Mucosa of rectum (tissue), 2 donors: ENCODE data around the gene PCDHAC1.
A peak's percentile ranks its signal among the peaks of the same experiment; 100 is the strongest.

Source experiments
- H3K27ac ChIP-seq, 2 donors: one replicate each; pipeline ENCODE4 v1.7.0; 2013; ENCODE audit warnings: inconsistent platforms in 2 of 2, low read depth in 2 of 2, low read length in 2 of 2
- H3K27me3 ChIP-seq, 2 donors: one replicate each; pipeline ENCODE4 v1.7.0; 2013; ENCODE audit warnings: low read length in 2 of 2; ENCODE audit not compliant: control insufficient read depth in 2 of 2, insufficient read depth in 2 of 2
- H3K36me3 ChIP-seq, 2 donors: one replicate each; pipeline ENCODE4 v1.7.0; 2013; ENCODE audit warnings: low read length in 2 of 2; ENCODE audit not compliant: control insufficient read depth in 2 of 2, insufficient read depth in 2 of 2
- H3K4me1 ChIP-seq, 2 donors: one replicate each; pipeline ENCODE4 v1.7.0; 2013; ENCODE audit warnings: low read length in 2 of 2, mild to moderate bottlenecking in 1 of 2; ENCODE audit not compliant: control insufficient read depth in 2 of 2, insufficient read depth in 2 of 2
- H3K4me3 ChIP-seq, 2 donors: one replicate each; pipeline ENCODE4 v1.7.0; 2013; ENCODE audit warnings: low read length in 2 of 2
- H3K9ac ChIP-seq, 2 donors: one replicate each; pipeline ENCODE4 v1.7.0; 2013; ENCODE audit warnings: low read length in 2 of 2, low read depth in 1 of 2, mild to moderate bottlenecking in 1 of 2
- H3K9me3 ChIP-seq, 2 donors: one replicate each; pipeline ENCODE4 v1.7.0; 2013; ENCODE audit warnings: low read length in 2 of 2; ENCODE audit not compliant: control insufficient read depth in 2 of 2
- donor health status: healthy.
- donor health status: Normal muscosa, but diverticular disease.

The PCDHAC1 gene

DNA sequence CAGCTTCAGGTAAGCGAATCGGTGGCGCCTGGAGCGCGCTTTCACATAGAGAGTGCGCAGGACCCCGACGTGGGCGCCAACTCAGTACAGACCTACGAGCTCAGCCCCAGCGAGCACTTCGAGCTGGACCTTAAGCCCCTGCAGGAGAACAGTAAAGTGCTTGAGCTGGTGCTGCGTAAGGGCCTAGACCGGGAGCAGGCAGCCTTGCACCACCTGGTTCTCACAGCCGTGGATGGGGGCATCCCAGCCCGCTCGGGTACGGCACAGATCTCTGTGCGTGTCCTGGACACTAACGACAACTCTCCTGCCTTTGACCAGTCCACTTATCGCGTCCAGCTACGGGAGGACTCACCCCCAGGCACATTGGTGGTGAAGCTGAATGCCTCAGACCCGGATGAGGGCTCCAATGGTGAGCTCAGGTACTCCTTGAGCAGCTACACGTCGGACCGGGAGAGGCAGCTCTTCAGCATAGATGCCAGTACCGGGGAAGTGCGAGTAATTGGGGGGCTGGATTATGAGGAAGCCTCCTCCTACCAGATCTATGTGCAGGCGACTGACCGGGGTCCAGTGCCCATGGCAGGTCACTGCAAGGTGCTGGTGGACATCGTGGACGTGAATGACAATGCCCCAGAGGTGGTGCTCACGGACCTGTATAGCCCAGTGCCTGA is 41.3 kb downstream of the PCDHAC1 start:
- H3K36me3 ChIP-seq, result no peaks in the 10 kb centered on the region
- H3K9ac ChIP-seq, result no peak overlapping the region
- H3K27ac ChIP-seq, result no peak overlapping the region
- no peaks in the 10 kb centered on the region for H3K27me3 ChIP-seq
- H3K9me3 ChIP-seq, result no peaks in the 10 kb centered on the region
- peak overlapping the region in 1 of 2 donors; percentile 60 for H3K4me3 ChIP-seq
- H3K4me1 ChIP-seq, result no peaks in the 10 kb centered on the region

DNA sequence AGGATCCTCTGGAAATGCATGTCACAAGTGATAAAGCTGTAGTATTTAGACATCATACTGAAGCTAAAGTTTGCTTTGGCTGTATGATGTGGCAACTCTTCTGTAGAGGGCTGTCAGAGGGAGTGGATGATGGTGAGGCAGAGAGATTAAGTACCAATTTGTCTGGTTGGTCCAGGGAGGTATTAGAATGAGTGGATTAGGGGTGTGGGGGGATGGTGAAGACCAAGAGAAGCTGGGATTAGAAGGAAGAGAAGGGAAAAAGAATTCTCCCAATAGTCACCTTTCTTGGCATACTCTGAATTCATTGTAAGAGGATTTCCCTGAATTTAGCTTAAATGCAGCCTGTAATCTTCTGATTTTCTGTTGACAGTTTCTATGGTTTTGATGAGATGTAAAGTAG is 43.8 kb downstream of the PCDHAC1 start:
- no peak overlapping the region for H3K4me3 ChIP-seq
- H3K9ac ChIP-seq, result no peak overlapping the region

DNA sequence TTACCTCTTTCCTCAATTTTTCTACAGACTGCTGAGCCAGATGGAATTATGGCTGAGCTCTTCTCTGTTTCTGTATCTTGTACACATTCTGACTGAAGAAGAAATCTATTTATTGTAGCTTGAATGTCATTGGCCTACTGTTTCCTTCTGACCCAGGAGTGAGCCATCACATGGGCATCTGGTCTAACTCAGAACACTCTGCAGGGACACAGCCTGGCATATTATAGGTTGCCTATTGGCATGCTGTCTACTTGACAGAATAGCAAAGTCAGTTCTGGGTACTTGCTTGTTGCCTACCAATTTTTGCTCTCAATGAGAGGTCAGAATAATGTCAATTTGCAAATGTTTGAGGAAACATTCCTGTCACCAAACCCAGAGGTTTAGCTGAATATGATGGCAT is 47.5 kb downstream of the PCDHAC1 start:
- Histone ChIP-seq H3K27ac (no peak overlapping the region), H3K27me3 (no peaks in the 10 kb centered on the region), H3K4me1 (no peaks in the 10 kb centered on the region), H3K4me3 (no peak overlapping the region), H3K9me3 (no peaks in the 10 kb centered on the region), H3K9ac (no peak overlapping the region), H3K36me3 (no peaks in the 10 kb centered on the region)

More for the DNA sequence above, 43.8 kb downstream of the PCDHAC1 start:
- Histone ChIP-seq H3K27ac (no peak overlapping the region), H3K27me3 (no peaks in the 10 kb centered on the region), H3K9me3 (no peaks in the 10 kb centered on the region), H3K4me1 (no peaks in the 10 kb centered on the region), H3K36me3 (no peaks in the 10 kb centered on the region)

DNA sequence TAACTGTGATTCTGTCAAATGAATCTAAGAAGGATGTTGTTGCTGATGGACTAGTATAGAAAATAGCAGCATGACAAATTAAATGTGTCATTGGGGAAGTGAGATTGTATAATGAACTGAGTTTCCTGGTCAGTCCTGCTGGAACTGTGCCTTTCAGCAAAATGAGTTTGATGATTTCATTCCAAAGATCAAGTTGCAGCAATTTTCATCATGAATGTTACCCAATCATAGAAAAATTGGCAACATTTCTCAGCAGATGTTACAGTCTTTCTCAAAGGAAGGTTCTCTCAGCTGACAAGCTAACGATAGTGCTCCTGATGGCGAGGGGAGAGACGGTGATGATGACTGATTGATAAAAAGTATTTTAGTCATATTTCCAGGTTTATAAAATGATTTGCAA is 50.9 kb downstream of the PCDHAC1 start:
- H3K4me3 ChIP-seq, result no peak overlapping the region
- no peak overlapping the region for H3K27ac ChIP-seq
- no peaks in the 10 kb centered on the region for H3K27me3 ChIP-seq
- no peak overlapping the region for H3K9ac ChIP-seq
- no peaks in the 10 kb centered on the region for H3K9me3 ChIP-seq
- no peaks in the 10 kb centered on the region for H3K36me3 ChIP-seq
- no peaks in the 10 kb centered on the region for H3K4me1 ChIP-seq

DNA sequence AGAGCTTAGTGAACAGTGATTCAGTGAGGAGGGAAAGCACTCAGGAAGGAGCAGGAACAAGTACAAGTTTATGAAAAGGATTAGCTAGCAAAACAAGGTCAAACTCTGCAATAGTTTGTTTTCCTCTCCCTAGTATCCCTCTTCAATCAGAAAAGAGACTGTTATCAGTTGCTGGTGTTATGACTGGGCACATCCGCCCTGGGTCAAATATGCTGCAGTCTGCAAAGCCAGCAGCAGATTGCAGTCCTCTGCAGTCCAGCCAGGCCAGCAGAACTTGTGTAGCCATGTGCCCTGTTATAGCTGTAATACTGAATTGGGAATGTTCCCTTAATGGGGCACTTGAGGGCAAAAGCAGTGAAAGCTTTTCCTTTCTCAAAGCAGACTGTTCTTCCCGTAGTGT is 52.2 kb downstream of the PCDHAC1 start:
- H3K4me1 ChIP-seq, result no peaks in the 10 kb centered on the region
- no peak overlapping the region for H3K4me3 ChIP-seq
- H3K9ac ChIP-seq, result no peak overlapping the region
- H3K27ac ChIP-seq, result no peak overlapping the region
- no peaks in the 10 kb centered on the region for H3K9me3 ChIP-seq
- no peaks in the 10 kb centered on the region for H3K27me3 ChIP-seq
- H3K36me3 ChIP-seq, result no peaks in the 10 kb centered on the region

DNA sequence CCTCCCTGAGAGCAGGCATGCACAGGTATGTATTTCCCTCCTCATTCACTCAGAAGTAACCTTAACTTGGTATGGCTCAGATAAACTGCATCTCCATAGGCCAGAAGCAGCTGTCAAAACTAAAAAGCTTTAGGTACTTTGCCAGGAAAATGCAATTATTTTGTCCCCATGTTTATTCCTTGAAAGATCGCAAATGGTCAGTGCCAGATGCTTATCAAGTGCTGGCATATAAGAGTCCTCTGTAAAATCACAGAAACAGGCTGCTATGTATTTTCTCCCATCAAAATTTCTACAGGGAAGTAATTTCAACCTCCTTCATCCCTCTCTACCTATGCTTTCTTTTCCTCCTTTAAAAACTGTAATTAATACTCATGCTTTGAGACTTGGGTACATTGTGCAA is 52.9 kb downstream of the PCDHAC1 start:
- Histone ChIP-seq H3K36me3 (no peaks in the 10 kb centered on the region), H3K4me3 (no peak overlapping the region), H3K27ac (no peak overlapping the region), H3K27me3 (no peaks in the 10 kb centered on the region), H3K4me1 (no peaks in the 10 kb centered on the region), H3K9ac (no peak overlapping the region), H3K9me3 (no peaks in the 10 kb centered on the region)
